ENCODE measurements around the gene DGKG. TPM values are rescaled to one million over a fixed set of nuclear protein-coding genes. Genes with fewer than 3 reads are reported as not detected.

The DGKG gene
- total and polyA plus RNA-seq, 10 of the 15 experiments (the other 5 are each of a cell fraction or from before 2014, with no cell fraction given): 0.39 to 6.2 (median 4.7) TPM

- TF ChIP-seq ZZZ3 (IDR thresholded peaks at IDR 0.05; ENCODE audit: control insufficient read depth, insufficient read length, low read depth) (no peak), CUX1 (IDR thresholded peaks at IDR 0.05; ENCODE audit: insufficient replicate concordance, low read depth, low read length) (no peak), BCL11A (IDR thresholded peaks at IDR 0.05; ENCODE audit: low read depth, low read length) (no peak), JUNB (IDR thresholded peaks at IDR 0.05) (no peak)
Measured at GRCh38 chr3:186154641-186155040, 207.4 kb downstream of the DGKG start (continued).

- no peaks in the 10 kb centered on the region for H4K20me1 ChIP-seq (ENCODE audit: control insufficient read depth, insufficient read depth)
- ChIA-PET POLR2A (interaction anchor here (0.6 to 2.0 kb wide), 7 partner anchors 10 to 369 kb away, joined by 3 to 6 read pairs (median 5); no protein-coding TSS in a partner anchor), RAD21 (ENCODE audit: unreplicated experiment) (interaction anchor here (0.6 to 2.0 kb wide), 12 partner anchors 14 to 388 kb away, joined by 3 to 11 read pairs (median 4); no protein-coding TSS in a partner anchor), CTCF (interaction anchor here (0.6 to 1.6 kb wide), 13 partner anchors 11 to 387 kb away, joined by 3 to 7 read pairs (median 4); no protein-coding TSS in a partner anchor), SMC1A (ENCODE audit: uncharacterized antibody, unreplicated experiment) (interaction anchor here (0.6 to 2.6 kb wide), 15 partner anchors 10 to 387 kb away, joined by 3 to 12 read pairs (median 4); partner anchors contain the start of gene ETV5)
- H3K4me3 ChIP-seq: peak overlapping the region; percentile 34; the same call in 1 of the 2 replicates
- no peaks in the 10 kb centered on the region for H3K36me3 ChIP-seq (ENCODE audit: control insufficient read depth in 2 of 2, insufficient read depth in 2 of 2, low read length in 1 of 2)
- peak overlapping the region; percentile 68 for H3K27ac ChIP-seq (ENCODE audit: control insufficient read depth, insufficient read depth)
- no peak for FAIRE-seq
- no peak overlapping the region for H3K9ac ChIP-seq (ENCODE audit: control insufficient read depth, insufficient read depth, low read length)
- H3K79me2 ChIP-seq (ENCODE audit: control insufficient read depth, insufficient read depth, low read length): no peaks in the 10 kb centered on the region
- BruUV-seq (replicated peaks): no TSS peak
- 2% methylated on average over 7 of the region's 9 CpGs for WGBS (ENCODE audit: insufficient coverage, insufficient replicate concordance, low lambda C conversion rate, missing lambda C conversion rate)
- ATAC-seq: peak; percentile 95
- peaks cover 28% of the 10 kb centered on the region for H3K4me1 ChIP-seq (ENCODE audit: control insufficient read depth, insufficient read depth, low read length)
- peak overlapping the region; percentile 88 for H3K4me2 ChIP-seq (ENCODE audit: control insufficient read depth, insufficient read depth)
- H2AFZ ChIP-seq (ENCODE audit: control insufficient read depth, low read depth, low read length): peak overlapping the region; percentile 43; the same call in 1 of the 2 replicates
- intact Hi-C loops (cut with micrococcal nuclease; ENCODE audit: unreplicated experiment): loop anchor here (5.0 kb wide), 3 partner anchors 46 to 89 kb away; partner anchors contain the start of gene ETV5
- no peaks in the 10 kb centered on the region for H3K27me3 ChIP-seq (replicated peaks in 1 of 2; ENCODE audit: control insufficient read depth in 2 of 2, insufficient read depth in 2 of 2, low read length in 1 of 2)
- in situ Hi-C loops (cut with MboI): no loop called here
- DNase-seq (ENCODE audit: low read depth, low spot score): peak; percentile 60
- no peaks in the 10 kb centered on the region for H3K9me3 ChIP-seq (replicated peaks; ENCODE audit: control insufficient read depth, insufficient read depth, low read length)
- TF ChIP-seq ZBTB33 (IDR thresholded peaks at IDR 0.05): no peak
- no peak for TF ChIP-seq ZBTB4 (CRISPR knock-in tag; IDR thresholded peaks at IDR 0.05)
- TF ChIP-seq CBFB (IDR thresholded peaks at IDR 0.05; ENCODE audit: low read depth): 0 out of 2 replicates have a peak, but pooled peaks have one; percentile 36
- TF ChIP-seq YBX1 (IDR thresholded peaks at IDR 0.05): no peak
- no peak for TF ChIP-seq CHD1 (IDR thresholded peaks at IDR 0.05; ENCODE audit: low read depth, low read length)
- peak; percentile 37; the same call in 1 of the 2 replicates for TF ChIP-seq CREB1 (IDR thresholded peaks at IDR 0.05; ENCODE audit: low read depth)
- TF ChIP-seq PAX8 (IDR thresholded peaks at IDR 0.05): no peak
- no peak for TF ChIP-seq TCF3 (IDR thresholded peaks at IDR 0.05; ENCODE audit: borderline replicate concordance, insufficient read depth, low read depth, low read length)
Measured at GRCh38 chr3:186152889-186153292, 209.1 kb downstream of the DGKG start.
